ENCODE measurements around the gene VEGFA. TPM values are rescaled to one million over a fixed set of nuclear protein-coding genes. Genes with fewer than 3 reads are reported as not detected.

Gene VEGFA
- total and polyA plus RNA-seq, 2 experiments from 2014 or later: 199 to 626 TPM

GRCh38 chr6:43765776-43766499 lies 4.1 kb upstream of the VEGFA start:
- Histone ChIP-seq H3K9me3 (ENCODE audit: low read depth) (no peaks in the 10 kb centered on the region), H3K27me3 (no peaks in the 10 kb centered on the region), H3K4me1 (ENCODE audit: low read depth) (peaks cover 10% of the 10 kb centered on the region), H3K4me3 (no peak overlapping the region), H3K36me3 (no peaks in the 10 kb centered on the region), H3K27ac (no peak overlapping the region)
- DNase-seq (ENCODE audit: low read depth in 1 of 2, low spot score in 1 of 2): no peak
- no peak for TF ChIP-seq CTCF (IDR thresholded peaks at IDR 0.05; ENCODE audit: low read depth, low read length)

- no peak for DNase-seq (ENCODE audit: low read depth in 1 of 2, low spot score in 1 of 2)
- Histone ChIP-seq H3K4me1 (ENCODE audit: low read depth) (peaks cover 8% of the 10 kb centered on the region), H3K27ac (no peak overlapping the region), H3K9me3 (ENCODE audit: low read depth) (no peaks in the 10 kb centered on the region), H3K4me3 (no peak overlapping the region), H3K27me3 (no peaks in the 10 kb centered on the region), H3K36me3 (no peaks in the 10 kb centered on the region)
- TF ChIP-seq CTCF (IDR thresholded peaks at IDR 0.05; ENCODE audit: low read depth, low read length): no peak
Measured at GRCh38 chr6:43766500-43766853, 3.5 kb upstream of the VEGFA start.

- H3K36me3 ChIP-seq: no peaks in the 10 kb centered on the region
- peaks cover 8% of the 10 kb centered on the region for H3K4me1 ChIP-seq (ENCODE audit: low read depth)
- no peaks in the 10 kb centered on the region for H3K9me3 ChIP-seq (ENCODE audit: low read depth)
- no peaks in the 10 kb centered on the region for H3K27me3 ChIP-seq
- TF ChIP-seq CTCF (IDR thresholded peaks at IDR 0.05; ENCODE audit: low read depth, low read length): no peak
- no peak overlapping the region for H3K27ac ChIP-seq
- no peak overlapping the region for H3K4me3 ChIP-seq
- no peak for DNase-seq (ENCODE audit: low read depth in 1 of 2, low spot score in 1 of 2)
Measured at GRCh38 chr6:43766964-43767461, 3.0 kb upstream of the VEGFA start.

GRCh38 chr6:43767553-43768505 lies 2.2 kb upstream of the VEGFA start:
- Histone ChIP-seq H3K27ac (no peak overlapping the region), H3K4me3 (no peak overlapping the region), H3K27me3 (no peaks in the 10 kb centered on the region), H3K9me3 (ENCODE audit: low read depth) (no peaks in the 10 kb centered on the region), H3K36me3 (no peaks in the 10 kb centered on the region), H3K4me1 (ENCODE audit: low read depth) (peaks cover 8% of the 10 kb centered on the region)
- no peak for TF ChIP-seq CTCF (IDR thresholded peaks at IDR 0.05; ENCODE audit: low read depth, low read length)
- no peak for DNase-seq (ENCODE audit: low read depth in 1 of 2, low spot score in 1 of 2)

GRCh38 chr6:43768506-43768860 lies 1.5 kb upstream of the VEGFA start:
- H3K4me3 ChIP-seq: no peak overlapping the region
- H3K9me3 ChIP-seq (ENCODE audit: low read depth): no peaks in the 10 kb centered on the region
- TF ChIP-seq CTCF (IDR thresholded peaks at IDR 0.05; ENCODE audit: low read depth, low read length): no peak
- no peak overlapping the region for H3K27ac ChIP-seq
- no peaks in the 10 kb centered on the region for H3K27me3 ChIP-seq
- H3K36me3 ChIP-seq: no peaks in the 10 kb centered on the region
- peaks cover 6% of the 10 kb centered on the region for H3K4me1 ChIP-seq (ENCODE audit: low read depth)
- DNase-seq (ENCODE audit: low read depth in 1 of 2, low spot score in 1 of 2): no peak
